GM15510 (cell line): ENCODE measurements around the gene CORO7.

ENCODE experiments used
- POLR2A ChIP-seq: IDR thresholded peaks from 3 replicates; pipeline ENCODE4 v1.6.1; 2011; ENCODE audit warnings: borderline replicate concordance; ENCODE audit not compliant: insufficient read length; ENCODE audit errors: extremely low read depth

The CORO7 gene

DNA sequence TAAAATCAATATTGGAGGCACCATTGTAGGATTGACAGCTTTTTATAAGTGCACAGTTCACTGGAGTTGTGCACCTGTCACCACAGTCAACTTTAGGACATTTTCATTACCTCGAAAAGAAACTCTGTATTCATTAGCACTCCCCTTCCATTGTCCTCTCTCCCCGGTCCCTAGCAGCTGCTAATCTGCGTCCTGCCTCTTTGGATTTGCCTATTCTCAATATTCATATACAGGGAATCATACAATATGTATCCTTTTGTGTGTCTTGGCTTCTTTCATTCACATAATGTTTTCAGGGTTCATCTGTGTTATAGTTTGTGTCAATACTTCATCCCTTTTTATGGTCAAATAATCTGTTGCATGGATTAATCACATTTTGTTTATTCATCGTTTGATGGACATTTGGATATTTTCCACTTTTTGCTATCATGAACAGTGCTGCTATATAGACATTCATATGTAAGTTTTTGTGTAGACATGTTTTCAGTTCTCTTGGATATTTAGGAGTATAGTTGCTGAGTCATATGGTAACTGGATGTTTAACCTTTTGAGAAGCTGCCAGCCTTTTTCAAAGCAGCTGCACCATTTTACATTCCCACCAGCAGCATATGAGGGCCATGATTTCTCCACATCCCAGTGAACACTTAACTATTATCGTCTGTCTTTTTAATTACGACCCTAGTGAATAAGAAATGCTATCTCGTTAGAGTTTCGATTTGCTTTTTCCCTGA, 19.1 kb upstream of the CORO7 start:
- no peak for TF ChIP-seq POLR2A

DNA sequence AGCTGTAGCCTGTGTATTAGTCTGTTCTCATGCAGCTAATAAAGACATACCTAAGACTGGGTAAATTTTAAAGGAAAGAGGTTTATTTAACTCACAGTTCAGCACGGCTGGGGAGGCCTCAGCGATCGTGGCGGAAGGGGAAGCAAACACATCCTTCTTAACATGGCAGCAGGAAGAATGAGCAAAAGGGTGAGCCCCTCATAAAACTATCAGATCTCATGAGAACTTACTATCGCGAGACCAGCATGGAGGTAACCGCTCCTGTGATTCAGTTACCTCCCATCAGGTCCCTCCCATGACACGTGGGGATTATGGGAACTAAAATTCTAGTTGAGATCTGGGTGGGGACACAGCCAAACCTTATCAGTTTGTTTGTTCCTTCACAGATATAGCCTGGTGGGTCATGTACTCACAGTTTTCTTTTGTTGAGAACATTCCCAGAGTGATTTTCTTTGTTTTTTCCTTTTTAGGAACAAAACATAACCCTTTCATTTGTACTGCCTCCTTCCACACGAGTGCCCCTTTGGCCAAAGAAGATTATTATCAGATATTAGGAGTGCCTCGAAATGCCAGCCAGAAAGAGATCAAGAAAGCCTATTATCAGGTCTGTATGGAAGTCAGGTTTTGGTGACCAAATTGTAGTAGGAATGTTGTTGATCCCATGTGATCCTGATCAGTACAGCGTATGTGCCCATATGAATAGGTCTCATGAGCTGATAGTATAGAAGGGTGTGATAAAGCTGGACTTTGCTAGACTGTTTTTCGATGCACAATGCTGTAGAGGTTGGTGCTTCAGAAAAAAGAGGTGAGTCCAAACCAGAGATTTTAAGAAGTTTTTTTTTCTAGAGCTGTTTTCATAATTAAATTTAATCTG, 17.8 kb upstream of the CORO7 start:
- TF ChIP-seq POLR2A, result no peak

DNA sequence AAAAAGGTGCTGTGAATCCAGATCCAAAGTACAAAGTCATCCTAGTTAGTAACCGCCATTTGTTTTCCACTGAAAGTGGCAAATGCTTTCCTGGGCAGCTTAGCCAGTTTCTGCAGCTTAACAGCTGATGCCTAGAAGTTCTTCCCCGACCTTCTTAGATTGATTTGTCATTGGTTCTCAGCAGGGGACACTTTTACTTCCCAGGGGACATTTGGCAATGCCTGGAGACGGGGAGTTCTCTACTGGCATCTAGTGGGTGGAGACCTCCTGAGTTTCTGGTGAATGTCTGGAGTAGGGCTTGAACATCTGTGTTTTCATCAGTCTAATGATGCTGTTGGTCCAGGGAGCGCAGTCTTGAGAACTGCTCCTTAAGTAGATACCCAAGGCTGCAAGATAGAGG, 16.8 kb upstream of the CORO7 start:
- no peak for TF ChIP-seq POLR2A

DNA sequence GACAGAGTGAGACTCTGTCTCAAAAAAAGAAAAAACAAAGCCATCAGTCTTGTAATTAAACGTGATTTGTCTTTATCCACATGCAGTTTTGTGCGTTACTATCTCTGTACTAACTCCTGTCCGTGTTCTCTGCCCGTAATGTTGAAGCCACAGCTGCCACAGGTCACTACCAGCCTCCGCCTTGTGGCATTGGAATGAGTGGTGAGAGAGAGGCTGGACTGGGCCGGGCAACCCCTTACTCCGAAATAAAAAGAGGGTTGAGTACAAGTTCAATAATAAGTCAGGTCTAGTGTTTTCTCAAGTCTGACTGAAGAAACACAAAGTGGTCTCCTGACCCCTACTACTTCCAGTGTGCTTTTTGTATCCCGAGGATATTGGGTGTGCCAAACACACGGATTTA, 14.6 kb upstream of the CORO7 start:
- no peak for TF ChIP-seq POLR2A

DNA sequence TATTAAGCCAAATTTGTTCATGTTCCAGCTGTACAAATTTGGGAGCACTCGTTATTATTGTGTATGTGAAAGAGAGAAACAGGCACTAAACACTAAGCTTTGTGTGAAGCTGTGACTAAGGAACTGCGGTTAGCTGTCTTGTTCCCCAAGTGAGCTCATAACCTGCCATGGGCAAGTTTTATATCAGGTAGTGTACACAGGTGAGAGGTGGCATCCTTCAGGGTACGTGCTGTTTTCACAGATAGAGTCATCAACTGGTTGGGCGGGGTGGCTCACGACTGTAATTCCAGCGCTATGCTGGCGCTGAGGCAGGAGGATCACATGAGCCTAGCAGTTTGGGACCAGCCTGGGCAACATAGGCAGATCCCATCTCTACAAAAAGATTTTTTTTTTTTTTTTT, 12.1 kb upstream of the CORO7 start:
- no peak for TF ChIP-seq POLR2A

DNA sequence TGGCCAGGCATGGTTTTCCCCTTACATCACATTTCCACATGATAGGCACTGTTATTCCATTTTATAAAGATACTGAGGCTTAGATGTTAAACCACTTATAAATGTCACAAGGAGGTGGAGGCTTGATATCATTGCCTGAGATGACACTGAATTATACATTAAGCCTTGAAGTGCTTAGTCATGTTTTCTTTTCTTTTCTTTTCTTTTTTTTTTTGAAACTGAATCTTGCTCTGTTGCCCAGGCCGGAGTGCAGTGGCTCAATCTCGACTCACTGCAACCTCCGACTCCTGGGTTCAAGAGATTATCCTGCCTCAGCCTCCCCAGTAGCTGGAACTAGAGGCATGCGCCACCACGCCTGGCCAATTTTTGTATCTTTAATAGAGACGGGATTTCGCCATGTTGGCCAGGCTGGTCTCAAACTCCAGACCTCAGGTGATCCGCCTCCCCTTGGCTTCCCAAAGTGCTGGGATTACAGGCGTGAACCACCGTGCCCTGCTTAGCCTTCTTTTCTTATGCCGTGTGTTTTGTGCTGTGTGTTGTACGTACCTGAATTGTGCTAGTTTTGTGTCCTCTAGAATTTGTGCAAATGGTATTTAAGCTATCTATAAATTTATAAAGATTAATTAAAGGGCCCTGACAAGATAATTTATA, 10.5 kb upstream of the CORO7 start:
- TF ChIP-seq POLR2A, result no peak

DNA sequence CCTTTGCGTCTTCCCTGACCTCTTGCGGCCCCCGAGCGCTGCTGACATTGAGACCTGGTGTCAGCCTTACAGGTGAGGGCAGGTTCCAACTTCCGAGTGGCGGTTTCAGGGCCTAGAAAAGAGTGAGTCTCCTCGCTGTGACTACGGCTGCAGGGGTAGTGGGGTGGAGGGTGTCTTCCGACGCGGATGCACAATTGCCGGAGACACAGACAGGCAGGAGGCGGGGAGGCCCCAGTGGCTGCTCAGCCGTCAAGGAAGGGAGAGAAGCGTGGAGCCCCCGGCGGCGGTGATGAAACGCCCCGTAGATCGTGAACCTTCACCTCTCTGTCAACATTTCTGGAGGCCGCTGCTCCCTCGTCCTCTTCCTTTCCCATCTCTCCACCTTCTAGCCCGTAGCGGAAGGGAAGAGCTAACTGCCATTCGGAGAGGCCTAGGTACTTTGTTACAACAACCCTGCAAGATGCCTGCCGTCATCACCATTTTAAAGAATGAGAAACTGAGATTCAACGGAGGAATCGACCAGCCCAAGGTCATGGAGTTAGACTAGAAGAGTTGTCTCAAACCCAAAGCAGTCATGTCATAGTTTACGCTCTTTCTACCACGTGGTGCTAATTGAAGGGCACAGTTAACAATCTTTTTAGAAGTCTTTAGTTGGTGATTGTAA, 9.8 kb upstream of the CORO7 start:
- TF ChIP-seq POLR2A, result no peak

DNA sequence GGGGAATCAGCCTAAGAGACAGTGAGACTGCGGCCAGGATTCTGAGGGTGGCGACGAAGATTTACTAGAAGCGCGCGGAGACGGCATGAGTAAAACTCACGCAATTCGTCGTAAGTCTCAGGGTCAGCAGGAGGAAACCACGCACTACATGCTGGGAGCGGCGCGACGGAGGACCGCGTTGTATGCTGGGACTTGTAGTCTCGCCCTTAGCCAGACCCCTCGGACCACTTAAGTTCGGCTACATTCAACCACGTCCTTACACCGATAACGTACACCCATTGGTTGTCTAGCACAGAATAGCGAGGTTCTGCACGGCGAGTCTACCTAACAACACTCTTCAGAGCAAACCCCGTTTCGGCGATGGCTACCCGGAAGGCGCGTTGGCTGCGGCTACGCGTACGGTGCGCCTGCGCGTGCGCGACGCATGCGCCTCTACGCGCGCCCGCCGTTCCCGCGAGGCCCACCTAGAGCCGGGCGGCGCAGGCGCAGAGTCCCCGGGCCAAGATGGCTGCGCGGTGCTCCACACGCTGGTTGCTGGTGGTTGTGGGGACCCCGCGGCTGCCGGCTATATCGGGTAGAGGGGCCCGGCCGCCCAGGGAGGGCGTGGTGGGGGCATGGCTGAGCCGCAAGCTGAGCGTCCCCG, 9.1 kb upstream of the CORO7 start, which contains the start of gene DNAJA3:
DNAJA3 (plus strand) TSS at position 491 of the 643 bp plus-strand sequence; CDS start at position 505, 14 bp downstream.
- peak; percentile 88 for TF ChIP-seq POLR2A

DNA sequence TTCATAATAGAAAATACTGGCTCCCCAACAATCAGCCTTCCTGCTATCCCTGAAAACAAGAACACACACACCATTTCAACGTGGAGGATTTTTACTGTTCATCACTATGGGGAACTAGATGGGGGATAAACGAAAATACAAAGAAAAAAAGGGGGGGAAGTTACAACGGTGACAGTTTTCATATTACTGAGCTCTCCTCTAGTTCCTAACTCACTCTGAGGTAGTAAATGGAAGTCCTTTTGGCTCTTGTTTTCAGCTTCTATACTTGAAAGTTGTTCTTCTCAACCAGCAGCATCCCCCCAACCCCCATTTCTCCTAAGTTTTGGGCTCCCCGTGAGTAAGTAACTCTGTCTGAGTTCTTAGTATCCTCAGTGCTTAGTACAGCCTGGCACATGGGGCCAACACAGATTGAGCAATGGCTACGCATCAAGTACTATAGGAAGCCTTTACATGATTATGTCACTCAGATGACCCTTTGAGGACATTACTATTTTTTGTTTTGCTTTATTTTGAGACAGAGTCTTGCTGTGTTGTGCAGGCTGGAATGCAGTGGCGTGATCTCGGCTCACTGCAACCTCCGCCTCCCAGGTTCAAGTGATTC, 4.2 kb upstream of the CORO7 start:
- no peak for TF ChIP-seq POLR2A

DNA sequence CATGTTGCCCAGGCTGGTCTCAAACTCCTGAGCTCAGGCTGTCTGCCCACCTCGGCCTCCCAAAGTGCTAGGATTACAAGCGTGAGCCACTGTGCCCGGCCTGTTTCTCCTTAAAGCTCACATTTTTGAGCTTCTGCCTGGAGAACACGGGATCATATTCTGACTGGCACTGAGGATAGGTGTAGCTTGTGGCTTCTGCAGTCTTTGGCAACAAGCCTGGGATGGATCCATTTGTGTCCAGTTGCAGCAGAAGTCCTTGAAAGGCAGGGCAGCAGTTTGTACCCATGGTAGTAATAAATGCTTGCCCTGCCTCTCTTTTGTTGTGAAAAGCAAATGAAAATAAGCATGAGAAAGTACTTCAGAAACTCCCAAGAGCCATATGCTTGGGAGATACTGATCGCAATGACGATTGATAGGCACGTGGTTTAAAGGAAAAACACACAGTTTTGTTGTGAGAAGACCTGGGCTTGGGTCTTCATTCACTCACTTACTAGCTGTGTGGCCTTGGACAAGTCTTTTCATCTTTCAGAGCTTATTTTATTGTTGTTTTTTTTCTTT, 3.1 kb upstream of the CORO7 start:
- TF ChIP-seq POLR2A, result no peak

DNA sequence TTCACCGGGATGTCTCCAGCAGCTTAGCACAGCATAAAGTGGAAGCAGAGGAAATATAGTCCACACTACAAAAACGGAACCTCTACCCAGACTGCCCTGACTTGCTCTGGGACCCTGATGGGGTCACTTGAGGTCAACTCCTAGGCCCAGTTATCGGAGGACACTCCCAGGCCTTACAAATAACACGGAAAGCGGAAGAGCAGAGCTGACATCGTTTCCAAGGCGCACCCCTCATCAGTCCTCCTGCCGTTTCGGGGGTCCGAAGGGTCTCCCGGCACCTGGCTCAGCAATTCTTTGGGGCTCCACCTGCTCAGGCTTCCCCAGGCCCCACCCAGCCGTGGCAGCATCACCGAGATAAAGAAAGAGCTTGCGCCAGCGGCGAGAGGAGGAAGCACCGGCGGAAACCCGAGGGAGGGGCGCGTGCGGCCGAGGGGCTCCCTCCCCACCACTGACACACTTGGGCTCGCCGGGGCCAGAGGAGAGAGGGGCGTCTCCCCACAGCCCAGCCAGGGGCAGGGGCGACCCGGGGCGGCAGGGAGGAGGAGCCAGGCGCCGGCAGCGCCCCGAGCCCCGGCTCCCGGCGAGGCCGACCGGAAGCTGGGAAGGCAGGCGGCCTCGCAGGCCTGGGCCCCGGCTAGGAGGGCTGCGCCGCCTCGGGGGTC, 727 bp downstream of the CORO7 start:
- no peak for TF ChIP-seq POLR2A

DNA sequence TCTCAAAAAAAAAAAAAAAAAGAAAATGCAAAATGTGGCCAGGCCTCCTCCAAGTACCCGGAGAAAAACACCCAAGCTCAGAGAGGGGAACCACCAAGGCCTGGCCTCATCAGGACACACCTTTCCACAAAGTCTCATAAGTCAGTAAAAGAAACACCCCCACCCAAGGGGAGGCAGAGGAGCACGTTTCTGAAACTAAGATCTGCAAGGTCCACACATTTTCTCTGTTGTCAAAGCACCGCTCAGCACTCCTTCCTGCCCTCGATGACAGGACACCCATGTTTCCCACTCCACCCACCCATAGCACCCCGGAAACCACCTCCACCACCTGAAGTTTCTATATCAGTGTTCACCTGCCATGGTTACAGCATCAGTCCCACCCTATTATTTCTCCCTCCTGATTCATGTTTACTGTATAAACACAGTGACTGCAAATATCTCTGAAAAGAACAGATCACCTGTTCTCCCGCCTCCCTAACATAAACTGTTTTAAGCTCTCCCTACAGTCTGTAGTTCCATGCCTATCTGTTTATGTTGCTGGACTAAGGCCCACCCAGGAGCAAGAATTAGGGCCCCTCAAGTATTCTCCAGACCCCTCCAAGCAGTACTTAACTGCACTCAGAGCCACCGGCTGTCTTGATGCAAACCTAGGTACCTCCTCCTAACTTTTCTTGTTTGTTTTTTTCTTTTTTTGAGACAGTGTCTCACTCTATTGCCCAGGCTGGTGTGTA, 2.0 kb downstream of the CORO7 start:
- TF ChIP-seq POLR2A, result no peak
